ENCODE results near the gene C3orf18.
A peak's percentile ranks its signal among the peaks of the same experiment; 100 is the strongest.

Gene C3orf18

DNA sequence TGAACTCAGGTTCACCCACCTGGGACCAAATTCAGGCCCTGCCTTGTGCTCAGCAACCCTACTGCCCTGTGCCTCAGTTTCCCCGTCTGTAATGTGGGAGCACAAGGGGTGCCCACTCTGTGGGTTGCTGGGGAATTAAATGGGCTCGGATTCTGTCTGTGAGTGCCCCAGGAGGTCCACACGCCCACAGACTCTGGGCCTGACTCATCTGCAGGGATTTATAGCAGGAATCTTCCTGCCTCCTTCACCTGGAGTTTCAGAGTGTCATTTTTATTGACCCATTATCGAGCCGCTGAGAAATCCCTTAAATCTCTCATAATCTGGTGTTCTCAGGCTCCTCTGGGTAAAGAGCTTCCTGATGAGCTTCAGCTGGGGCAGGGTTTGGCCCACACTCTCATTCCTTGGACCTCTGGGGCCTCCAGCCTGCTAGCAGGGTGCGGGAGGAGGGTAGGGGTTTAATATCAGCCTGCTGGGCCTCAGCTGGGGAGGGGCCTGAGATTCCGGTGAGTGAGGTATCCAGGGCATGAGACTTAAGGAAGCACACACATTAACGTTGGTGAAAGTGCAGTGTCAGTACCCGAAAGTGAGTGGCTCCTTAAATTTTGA lies 16.4 kb downstream of the C3orf18 start:
- DNase-seq (ENCODE audit: low spot score) = no peak

GRCh38 chr3:50550079-50550736 lies 17.3 kb downstream of the C3orf18 start:
- peak; percentile 61 for DNase-seq (ENCODE audit: low spot score)

- DNase-seq (ENCODE audit: low spot score) = no peak
These were observed 18.3 kb downstream of the C3orf18 start for GRCh38 chr3:50549226-50549625.

GRCh38 chr3:50545781-50546180 lies 21.8 kb downstream of the C3orf18 start:
- no peak for DNase-seq (ENCODE audit: low spot score)

GRCh38 chr3:50542177-50543034 lies 25.1 kb downstream of the C3orf18 start:
- DNase-seq (ENCODE audit: low spot score) = peak; percentile 85

GRCh38 chr3:50539356-50540286 lies 27.9 kb downstream of the C3orf18 start:
- no peak for DNase-seq (ENCODE audit: low spot score)

GRCh38 chr3:50537421-50538129 lies 30.0 kb downstream of the C3orf18 start:
- DNase-seq (ENCODE audit: low spot score) = no peak

GRCh38 chr3:50536471-50537180 lies 30.9 kb downstream of the C3orf18 start:
- no peak for DNase-seq (ENCODE audit: low spot score)

DNA sequence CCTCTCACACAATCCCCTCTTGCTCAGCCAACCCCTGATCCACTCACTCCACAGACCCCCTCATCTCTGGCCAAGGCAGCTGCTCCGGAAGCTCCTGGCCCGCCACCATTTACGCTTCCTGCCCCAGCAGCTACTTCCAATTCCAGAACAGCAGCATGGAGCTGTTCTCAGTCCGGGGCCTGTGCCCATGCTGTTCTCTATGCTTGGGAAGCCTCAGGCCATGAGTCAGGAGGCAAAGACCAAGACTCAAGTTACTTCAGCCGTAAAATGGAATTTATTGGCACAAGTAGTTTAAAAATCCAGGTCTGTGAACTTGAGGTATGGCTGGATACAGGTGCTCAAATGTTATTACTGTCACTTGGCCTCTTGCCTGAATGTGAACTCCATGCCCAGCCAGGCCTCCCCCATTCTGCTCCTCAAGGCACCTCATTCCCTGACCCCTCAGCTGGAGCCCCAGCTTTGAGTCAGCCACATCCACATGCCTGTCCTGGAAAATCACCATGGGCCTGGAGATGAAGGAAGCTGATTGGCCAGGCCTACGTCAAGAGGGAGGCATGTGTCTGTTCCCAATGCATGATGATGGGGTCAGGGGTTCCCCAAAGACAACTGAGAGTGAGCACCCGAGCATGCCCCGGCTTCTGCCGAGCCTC lies 32.7 kb downstream of the C3orf18 start:
- DNase-seq (ENCODE audit: low spot score) = no peak

DNA sequence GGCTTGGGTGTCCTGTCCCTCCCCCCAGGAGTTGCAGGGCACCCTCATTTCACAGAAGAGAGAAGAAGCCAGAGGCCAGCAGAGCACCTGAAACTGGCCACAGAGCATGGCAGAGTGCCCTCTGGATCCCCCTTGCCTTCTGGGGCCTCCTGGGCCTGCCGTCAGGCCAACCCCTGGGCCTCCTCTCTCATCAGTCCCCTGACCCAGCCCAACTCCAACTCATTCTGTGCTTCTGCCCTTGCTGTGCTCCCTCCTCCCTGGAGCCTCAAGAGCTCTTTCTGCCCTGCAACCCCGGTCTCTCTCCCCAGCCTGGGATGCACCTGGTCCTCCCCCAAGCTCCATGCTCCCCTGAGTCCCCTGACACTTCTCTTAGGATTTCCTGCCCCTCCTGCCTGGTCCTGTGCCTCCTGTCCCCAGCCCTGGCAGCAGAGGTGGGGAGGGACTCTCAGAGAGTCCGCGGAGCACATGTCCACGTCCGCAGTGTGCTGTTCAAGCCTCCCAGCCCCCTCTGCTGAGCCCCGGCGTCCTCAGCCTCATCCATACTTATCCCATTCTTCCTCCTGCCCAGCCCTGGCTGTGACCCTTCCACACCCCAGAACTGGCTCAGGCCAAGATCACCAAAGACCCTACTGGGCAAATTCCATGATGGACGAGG lies 33.6 kb downstream of the C3orf18 start:
- no peak for DNase-seq (ENCODE audit: low spot score)

GRCh38 chr3:50533316-50533715 lies 34.2 kb downstream of the C3orf18 start:
- no peak for DNase-seq (ENCODE audit: low spot score)

GRCh38 chr3:50532062-50532705 lies 35.4 kb downstream of the C3orf18 start:
- no peak for DNase-seq (ENCODE audit: low spot score)

GRCh38 chr3:50531201-50531600 lies 36.3 kb downstream of the C3orf18 start:
- no peak for DNase-seq (ENCODE audit: low spot score)

- DNase-seq (ENCODE audit: low spot score) = no peak
These were observed 37.3 kb downstream of the C3orf18 start for GRCh38 chr3:50530001-50530970.

GRCh38 chr3:50525987-50526386 lies 41.6 kb downstream of the C3orf18 start:
- peak; percentile 78 for DNase-seq (ENCODE audit: low spot score)

- no peak for DNase-seq (ENCODE audit: low spot score)
These were observed 42.2 kb downstream of the C3orf18 start for GRCh38 chr3:50525191-50525910.

DNA sequence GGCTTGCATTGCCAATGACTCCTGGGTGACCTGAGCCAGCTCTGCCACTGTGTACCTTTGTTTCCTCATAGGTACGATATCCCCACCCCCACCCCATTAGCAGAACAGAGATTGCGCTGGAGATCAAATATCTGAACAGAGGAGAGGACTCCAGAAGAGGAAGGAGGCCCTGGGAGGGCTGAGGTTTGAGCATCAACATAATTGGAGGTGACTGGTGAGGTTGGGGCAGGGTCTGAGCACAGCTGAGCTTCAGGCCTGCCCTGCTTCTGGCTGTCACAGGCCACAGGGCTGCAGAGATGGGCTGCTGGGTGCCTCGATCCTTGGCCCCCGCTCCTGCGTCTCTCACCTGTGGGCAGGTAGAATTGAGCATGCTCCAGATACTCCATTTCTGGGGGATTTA lies 42.8 kb downstream of the C3orf18 start:
- no peak for DNase-seq (ENCODE audit: low spot score)
